MCF 10A (cell line): Measurements from ENCODE around the gene CNKSR2. TPM values are rescaled to one million over a fixed set of nuclear protein-coding genes. Genes with fewer than 3 reads are reported as not detected.

Experiments used
- BruUV-seq: library from RNA; stranded (reverse); fragments of 400-500 nt; replicated peaks from 2 replicates; lab custom pipeline; 2021; lab: Mats Ljungman, UMichigan
- CTCF ChIA-PET: fragments of 300-600 bp; sonication (Branson Sonifier 250); formaldehyde crosslinking; extraction: SDS; loops from one replicate; lab custom pipeline; 2021; ENCODE audit warnings: antibody characterized with exemption, inconsistent platforms; lab: Yijun Ruan, JAX
- POLR2A ChIA-PET: fragments of 300-600, 350-650 bp; sonication (Branson Sonifier 250); formaldehyde crosslinking; extraction: SDS; loops from one replicate; lab custom pipeline; 2020; ENCODE audit warnings: antibody characterized with exemption, inconsistent platforms; lab: Yijun Ruan, JAX
- DNase-seq: peaks from one replicate; pipeline ENCODE4 v3.0.0-alpha.2; 2018; ENCODE audit not compliant: unreplicated experiment
- H3K27ac Mint-ChIP-seq: one replicate; pipeline ENCODE4 v1.8.0; 2022; ENCODE audit warnings: mild to moderate bottlenecking, low read depth, mixed read lengths; ENCODE audit not compliant: unreplicated experiment
- H3K27me3 Mint-ChIP-seq: one replicate; pipeline ENCODE4 v1.8.0; 2022; ENCODE audit warnings: mixed read lengths; ENCODE audit not compliant: insufficient read depth, unreplicated experiment
- H3K36me3 Mint-ChIP-seq: one replicate; pipeline ENCODE4 v1.8.0; 2022; ENCODE audit warnings: mild to moderate bottlenecking, moderate library complexity, mixed read lengths; ENCODE audit not compliant: insufficient read depth, unreplicated experiment
- H3K4me1 Mint-ChIP-seq: one replicate; pipeline ENCODE4 v1.8.0; 2022; ENCODE audit warnings: mixed read lengths; ENCODE audit not compliant: insufficient read depth, unreplicated experiment
- H3K4me3 Mint-ChIP-seq: one replicate; pipeline ENCODE4 v1.8.0; 2022; ENCODE audit warnings: mild to moderate bottlenecking, moderate library complexity, mixed read lengths; ENCODE audit not compliant: unreplicated experiment
- H3K9me3 Mint-ChIP-seq: one replicate; pipeline ENCODE4 v1.8.0; 2022; ENCODE audit warnings: mixed read lengths; ENCODE audit not compliant: unreplicated experiment
- CTCF ChIP-seq: fragments of 200-600 bp; IDR thresholded peaks from one replicate; pipeline ENCODE4 v1.8.0; 2022; ENCODE audit warnings: antibody characterized with exemption, mild to moderate bottlenecking; ENCODE audit not compliant: unreplicated experiment
- intact Hi-C: fragments of 100-400 bp; cut with micrococcal nuclease; formaldehyde crosslinking; loops from 2 replicates; pipeline ENCODE4 v1.14.1; 2022
- total RNA-seq: library from RNA; stranded (reverse); gene quantifications from 2 replicates; pipeline ENCODE4 v1.2.3, GENCODE V29; 2022

Gene CNKSR2
- total RNA-seq, 1 experiment from 2014 or later, result not detected

- no peaks in the 10 kb centered on the region for H3K4me1 Mint-ChIP-seq
- peaks cover 6% of the 10 kb centered on the region for H3K9me3 Mint-ChIP-seq
- intact Hi-C loops, result no loop called here
- TF ChIP-seq CTCF, result no peak
- DNase-seq, result no peak
- no peak overlapping the region for H3K4me3 Mint-ChIP-seq
- CTCF ChIA-PET, result no interaction called here
- H3K36me3 Mint-ChIP-seq, result no peaks in the 10 kb centered on the region
- BruUV-seq, result no TSS peak
- POLR2A ChIA-PET, result no interaction called here
- no peak overlapping the region for H3K27ac Mint-ChIP-seq
- H3K27me3 Mint-ChIP-seq, result peaks cover 13% of the 10 kb centered on the region
Measured at GRCh38 chrX:21656587-21657317, 282.5 kb downstream of the CNKSR2 start.

GRCh38 chrX:21657318-21658151 is 283.3 kb downstream of the CNKSR2 start:
- Mint-ChIP-seq H3K27ac (no peak overlapping the region), H3K9me3 (peaks cover 6% of the 10 kb centered on the region), H3K4me1 (no peaks in the 10 kb centered on the region), H3K27me3 (peaks cover 13% of the 10 kb centered on the region), H3K36me3 (no peaks in the 10 kb centered on the region), H3K4me3 (no peak overlapping the region)
- no peak for DNase-seq
- CTCF ChIA-PET, result no interaction called here
- no peak for TF ChIP-seq CTCF
- POLR2A ChIA-PET, result no interaction called here
- BruUV-seq, result no TSS peak
- intact Hi-C loops, result no loop called here

- intact Hi-C loops, result no loop called here
- no peak within 1 kb of the TSS for H3K4me3 Mint-ChIP-seq
- peaks cover 6% of the 10 kb centered on the region for H3K9me3 Mint-ChIP-seq
- peaks cover 19% of the 10 kb centered on the region for H3K27me3 Mint-ChIP-seq
- H3K36me3 Mint-ChIP-seq, result no peaks in the 10 kb centered on the region
- no peak within 1 kb of the TSS for H3K27ac Mint-ChIP-seq
- DNase-seq, result no peak
- TF ChIP-seq CTCF, result no peak
- no TSS peak for BruUV-seq
- H3K4me1 Mint-ChIP-seq, result no peaks in the 10 kb centered on the region
- ChIA-PET POLR2A (no interaction called here), CTCF (no interaction called here)
Measured at GRCh38 chrX:21658152-21658737, 284.0 kb downstream of the CNKSR2 start, which contains the start of gene KLHL34. Gene KLHL34 (minus strand): TSS chrX:21658330. CDS start chrX:21657788, 542 bp downstream.

GRCh38 chrX:21658746-21659145 is 284.5 kb downstream of the CNKSR2 start:
- no TSS peak for BruUV-seq
- H3K27ac Mint-ChIP-seq, result no peak overlapping the region
- POLR2A ChIA-PET, result no interaction called here

More at GRCh38 chrX:21658746-21659145, 284.5 kb downstream of the CNKSR2 start:
- intact Hi-C loops, result no loop called here
- TF ChIP-seq CTCF, result no peak
- DNase-seq, result no peak
- CTCF ChIA-PET, result interaction anchor here (0.6 to 0.7 kb wide), 2 partner anchors 10 to 1718 kb away, joined by 5 to 6 read pairs; no protein-coding TSS in a partner anchor
- Mint-ChIP-seq H3K4me3 (no peak overlapping the region), H3K4me1 (no peaks in the 10 kb centered on the region), H3K36me3 (no peaks in the 10 kb centered on the region), H3K9me3 (peaks cover 6% of the 10 kb centered on the region), H3K27me3 (peaks cover 24% of the 10 kb centered on the region)
